Measurements from ENCODE around the gene TEX29. TPM values are rescaled to one million over a fixed set of nuclear protein-coding genes. Genes with fewer than 3 reads are reported as not detected.

The TEX29 gene
- total RNA-seq, 1 donor from 2014 or later, result not detected

- Histone ChIP-seq H3K27me3 (no peaks in the 10 kb centered on the region), H3K4me2 (no peak overlapping the region), H3K9ac (no peak overlapping the region), H2AFZ (replicated peaks) (no peak overlapping the region), H3F3A (ENCODE audit: low read depth) (peaks cover 13% of the 10 kb centered on the region), H3K9me3 (ENCODE audit: low read depth) (no peaks in the 10 kb centered on the region), H3K36me3 (no peaks in the 10 kb centered on the region), H3K27ac (no peak overlapping the region), H3K79me2 (ENCODE audit: low read depth) (no peaks in the 10 kb centered on the region), H3K4me1 (peaks cover 7% of the 10 kb centered on the region), H4K20me1 (ENCODE audit: low read depth) (peaks cover 11% of the 10 kb centered on the region), H3K4me3 (no peak overlapping the region)
- Mint-ChIP-seq H3K4me3 (no peak overlapping the region), H3K4me1 (no peaks in the 10 kb centered on the region), H3K36me3 (peaks cover 25% of the 10 kb centered on the region), H3K9me3 (no peaks in the 10 kb centered on the region), H3K27me3 (ENCODE audit: insufficient read depth, low read depth) (no peaks in the 10 kb centered on the region), H3K27ac (no peak overlapping the region)
- no peak for DNase-seq (ENCODE audit: low spot score)
- TF ChIP-seq EZH2phosphoT487 (IDR thresholded peaks at IDR 0.05), result no peak
- TF ChIP-seq CTCF (IDR thresholded peaks at IDR 0.05), result no peak
These were observed 33.7 kb upstream of the TEX29 start for GRCh38 chr13:111286749-111287148.

GRCh38 chr13:111287201-111287600 lies 33.2 kb upstream of the TEX29 start:
- H3K36me3 Mint-ChIP-seq, result peaks cover 29% of the 10 kb centered on the region

GRCh38 chr13:111288276-111288675 lies 32.2 kb upstream of the TEX29 start:
- no peak overlapping the region for H2AFZ ChIP-seq (replicated peaks)
- H3K9me3 Mint-ChIP-seq, result no peaks in the 10 kb centered on the region
- H3K4me2 ChIP-seq, result no peak overlapping the region
- no peak overlapping the region for H3K4me3 ChIP-seq
- H3K4me1 Mint-ChIP-seq, result no peaks in the 10 kb centered on the region
- peaks cover 11% of the 10 kb centered on the region for H4K20me1 ChIP-seq (ENCODE audit: low read depth)
- no peak overlapping the region for H3K27ac ChIP-seq
- DNase-seq (ENCODE audit: low spot score), result no peak
- no peaks in the 10 kb centered on the region for H3K9me3 ChIP-seq (ENCODE audit: low read depth)
- peaks cover 7% of the 10 kb centered on the region for H3K4me1 ChIP-seq
- no peaks in the 10 kb centered on the region for H3K79me2 ChIP-seq (ENCODE audit: low read depth)
- peaks cover 33% of the 10 kb centered on the region for H3K36me3 Mint-ChIP-seq
- H3K27me3 ChIP-seq, result no peaks in the 10 kb centered on the region
- H3K9ac ChIP-seq, result no peak overlapping the region
- no peak overlapping the region for H3K4me3 Mint-ChIP-seq
- H3K27ac Mint-ChIP-seq, result no peak overlapping the region
- no peaks in the 10 kb centered on the region for H3K27me3 Mint-ChIP-seq (ENCODE audit: insufficient read depth, low read depth)
- peaks cover 13% of the 10 kb centered on the region for H3F3A ChIP-seq (ENCODE audit: low read depth)
- H3K36me3 ChIP-seq, result peaks cover 3% of the 10 kb centered on the region
- TF ChIP-seq EZH2phosphoT487 (IDR thresholded peaks at IDR 0.05), result no peak
- TF ChIP-seq CTCF (IDR thresholded peaks at IDR 0.05), result no peak
- no peak for TF ChIP-seq EZH2 (IDR thresholded peaks at IDR 0.05)

More at GRCh38 chr13:111287201-111287600, 33.2 kb upstream of the TEX29 start:
- Mint-ChIP-seq H3K4me1 (no peaks in the 10 kb centered on the region), H3K4me3 (no peak overlapping the region), H3K9me3 (no peaks in the 10 kb centered on the region), H3K27ac (no peak overlapping the region), H3K27me3 (ENCODE audit: insufficient read depth, low read depth) (no peaks in the 10 kb centered on the region)
- TF ChIP-seq EZH2 (IDR thresholded peaks at IDR 0.05) (no peak), EZH2phosphoT487 (IDR thresholded peaks at IDR 0.05) (no peak), CTCF (IDR thresholded peaks at IDR 0.05) (no peak)
- H3K9ac ChIP-seq, result no peak overlapping the region
- no peak overlapping the region for H3K27ac ChIP-seq
- peaks cover 7% of the 10 kb centered on the region for H3K4me1 ChIP-seq
- H3F3A ChIP-seq (ENCODE audit: low read depth), result peaks cover 13% of the 10 kb centered on the region
- H2AFZ ChIP-seq (replicated peaks), result no peak overlapping the region
- H3K27me3 ChIP-seq, result no peaks in the 10 kb centered on the region
- peaks cover 3% of the 10 kb centered on the region for H3K36me3 ChIP-seq
- H3K4me2 ChIP-seq, result no peak overlapping the region
- no peaks in the 10 kb centered on the region for H3K9me3 ChIP-seq (ENCODE audit: low read depth)
- H3K79me2 ChIP-seq (ENCODE audit: low read depth), result no peaks in the 10 kb centered on the region
- no peak overlapping the region for H3K4me3 ChIP-seq
- peaks cover 11% of the 10 kb centered on the region for H4K20me1 ChIP-seq (ENCODE audit: low read depth)
- DNase-seq (ENCODE audit: low spot score), result no peak
